Measurements from ENCODE around the gene CEP131. TPM values are rescaled to one million over a fixed set of nuclear protein-coding genes. Genes with fewer than 3 reads are reported as not detected.

Gene CEP131
- total RNA-seq, 1 donor from 2014 or later: 12.2 TPM

- no peak for DNase-seq (ENCODE audit: extremely low spot score, unreplicated experiment)
Measured at GRCh38 chr17:81206657-81207056, 16.1 kb downstream of the CEP131 start.

GRCh38 chr17:81206166-81206565 is 16.6 kb downstream of the CEP131 start:
- Mint-ChIP-seq H3K9me3 (ENCODE audit: unreplicated experiment) (no peaks in the 10 kb centered on the region), H3K27me3 (ENCODE audit: unreplicated experiment) (no peaks in the 10 kb centered on the region), H3K4me1 (ENCODE audit: unreplicated experiment) (peaks cover 3% of the 10 kb centered on the region), H3K36me3 (ENCODE audit: unreplicated experiment) (no peaks in the 10 kb centered on the region), H3K4me3 (ENCODE audit: unreplicated experiment) (no peak overlapping the region), H3K27ac (ENCODE audit: unreplicated experiment) (no peak overlapping the region)
- TF ChIP-seq CTCF (IDR thresholded peaks at IDR 0.05): no peak
- DNase-seq (ENCODE audit: extremely low spot score, unreplicated experiment): no peak

More at GRCh38 chr17:81206657-81207056, 16.1 kb downstream of the CEP131 start:
- H3K9me3 Mint-ChIP-seq (ENCODE audit: unreplicated experiment): no peaks in the 10 kb centered on the region
- TF ChIP-seq CTCF (IDR thresholded peaks at IDR 0.05): no peak
- no peak overlapping the region for H3K27ac Mint-ChIP-seq (ENCODE audit: unreplicated experiment)
- no peak overlapping the region for H3K4me3 Mint-ChIP-seq (ENCODE audit: unreplicated experiment)
- peaks cover 3% of the 10 kb centered on the region for H3K4me1 Mint-ChIP-seq (ENCODE audit: unreplicated experiment)
- no peaks in the 10 kb centered on the region for H3K36me3 Mint-ChIP-seq (ENCODE audit: unreplicated experiment)
- no peaks in the 10 kb centered on the region for H3K27me3 Mint-ChIP-seq (ENCODE audit: unreplicated experiment)

DNA sequence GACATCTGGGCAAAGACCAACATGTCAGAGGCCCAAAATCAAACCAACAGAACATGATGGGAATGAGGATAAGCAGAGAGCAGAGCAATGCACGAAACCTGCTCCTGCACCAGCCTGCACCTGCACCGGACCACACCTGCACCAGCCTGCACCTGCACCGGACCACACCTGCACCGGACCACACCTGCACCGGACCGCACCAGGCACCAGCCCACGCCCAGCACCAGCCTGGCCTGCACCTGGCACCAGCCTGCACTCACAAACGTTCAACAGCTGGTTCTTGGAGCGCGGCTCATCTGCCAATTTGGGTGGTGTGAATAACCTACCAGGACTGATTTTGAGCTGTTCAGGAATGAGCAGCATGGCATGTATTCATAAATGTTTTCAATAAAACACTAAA is 18.2 kb downstream of the CEP131 start:
- no peak for TF ChIP-seq CTCF (IDR thresholded peaks at IDR 0.05)
- Mint-ChIP-seq H3K27me3 (ENCODE audit: unreplicated experiment) (no peaks in the 10 kb centered on the region), H3K9me3 (ENCODE audit: unreplicated experiment) (no peaks in the 10 kb centered on the region), H3K4me3 (ENCODE audit: unreplicated experiment) (no peak overlapping the region), H3K36me3 (ENCODE audit: unreplicated experiment) (no peaks in the 10 kb centered on the region), H3K4me1 (ENCODE audit: unreplicated experiment) (no peaks in the 10 kb centered on the region), H3K27ac (ENCODE audit: unreplicated experiment) (no peak overlapping the region)
- DNase-seq (ENCODE audit: extremely low spot score, unreplicated experiment): no peak

GRCh38 chr17:81203136-81203535 is 19.6 kb downstream of the CEP131 start:
- Mint-ChIP-seq H3K9me3 (ENCODE audit: unreplicated experiment) (no peaks in the 10 kb centered on the region), H3K4me3 (ENCODE audit: unreplicated experiment) (no peak overlapping the region), H3K27ac (ENCODE audit: unreplicated experiment) (no peak overlapping the region), H3K4me1 (ENCODE audit: unreplicated experiment) (no peaks in the 10 kb centered on the region), H3K36me3 (ENCODE audit: unreplicated experiment) (no peaks in the 10 kb centered on the region), H3K27me3 (ENCODE audit: unreplicated experiment) (no peaks in the 10 kb centered on the region)
- DNase-seq (ENCODE audit: extremely low spot score, unreplicated experiment): no peak
- no peak for TF ChIP-seq CTCF (IDR thresholded peaks at IDR 0.05)

- Mint-ChIP-seq H3K36me3 (ENCODE audit: unreplicated experiment) (no peaks in the 10 kb centered on the region), H3K4me3 (ENCODE audit: unreplicated experiment) (no peak overlapping the region), H3K27ac (ENCODE audit: unreplicated experiment) (no peak overlapping the region), H3K4me1 (ENCODE audit: unreplicated experiment) (no peaks in the 10 kb centered on the region), H3K9me3 (ENCODE audit: unreplicated experiment) (no peaks in the 10 kb centered on the region), H3K27me3 (ENCODE audit: unreplicated experiment) (no peaks in the 10 kb centered on the region)
- TF ChIP-seq CTCF (IDR thresholded peaks at IDR 0.05): no peak
- DNase-seq (ENCODE audit: extremely low spot score, unreplicated experiment): no peak
Measured at GRCh38 chr17:81202318-81202717, 20.4 kb downstream of the CEP131 start.

All from osteocyte (in vitro differentiated cells).